GM18520 (cell line): ENCODE results near the gene BEST1.

Source experiments
- ATAC-seq: cut with Tn5 transposase; IDR thresholded peaks from one replicate; pipeline ENCODE4 v1.9.1; 2021; ENCODE audit not compliant: unreplicated experiment

BEST1 gene

DNA sequence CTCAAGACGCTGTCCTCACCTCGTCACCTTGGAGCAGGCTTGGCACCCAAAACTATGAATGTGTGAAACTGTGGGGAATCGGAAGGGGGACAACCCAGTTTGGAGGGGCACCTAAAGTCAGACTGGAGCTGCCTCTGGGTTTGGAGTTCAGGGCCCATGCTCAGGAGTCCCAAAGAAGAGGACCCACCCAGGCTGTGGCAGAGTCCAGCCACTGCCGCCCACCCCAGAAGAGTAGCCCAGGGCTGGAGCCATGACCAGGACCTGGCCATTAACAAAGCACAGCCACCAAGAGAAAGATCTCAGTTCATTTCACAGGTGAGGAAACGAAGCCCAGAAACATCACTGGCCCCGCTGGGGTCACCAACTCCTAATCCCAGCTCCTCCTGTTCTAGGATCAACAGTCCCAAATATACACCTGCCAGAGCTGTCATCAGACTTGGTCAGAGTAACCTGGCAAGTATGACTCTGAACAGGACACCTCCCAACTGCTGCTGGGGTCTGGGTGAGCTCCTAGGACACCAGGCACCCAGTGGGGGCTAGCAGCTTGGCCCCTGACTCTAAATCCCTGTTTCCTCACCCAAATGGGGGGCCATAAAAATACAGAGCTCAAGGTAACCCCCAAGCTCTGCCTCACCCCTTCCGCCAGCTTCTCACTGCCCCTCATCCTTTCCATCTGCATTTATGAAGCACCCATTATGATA, 35.5 kb upstream of the BEST1 start:
- no peak for ATAC-seq

DNA sequence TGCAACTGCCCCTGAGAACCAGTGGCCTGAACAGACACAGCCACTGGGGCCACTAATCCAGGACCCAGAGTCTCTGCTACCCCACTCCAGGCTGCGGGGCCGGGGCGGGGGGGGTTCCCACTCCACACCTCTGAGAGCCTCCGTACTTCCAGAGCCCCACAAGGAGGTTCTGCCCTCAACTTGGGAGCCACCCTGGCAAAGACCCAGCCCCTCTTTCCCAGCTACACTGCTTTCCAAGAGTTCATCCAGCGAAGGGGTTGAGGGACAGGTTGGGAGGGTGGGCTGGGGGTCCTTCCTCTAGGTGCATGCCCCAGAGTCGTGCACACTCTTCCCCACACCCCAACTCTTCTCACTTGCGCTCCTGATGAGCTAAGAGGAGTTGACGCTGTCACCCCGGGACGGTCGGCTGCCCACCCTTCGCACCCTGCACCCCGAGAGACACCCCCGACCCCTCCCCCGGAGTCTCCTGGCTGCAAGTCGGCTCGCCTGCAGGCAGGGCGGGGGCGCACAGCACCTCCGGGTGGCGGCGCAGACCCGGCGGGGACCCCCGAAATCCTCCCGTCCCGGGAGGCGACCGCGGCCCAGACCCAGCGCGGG, 33.3 kb upstream of the BEST1 start:
- no peak for ATAC-seq

DNA sequence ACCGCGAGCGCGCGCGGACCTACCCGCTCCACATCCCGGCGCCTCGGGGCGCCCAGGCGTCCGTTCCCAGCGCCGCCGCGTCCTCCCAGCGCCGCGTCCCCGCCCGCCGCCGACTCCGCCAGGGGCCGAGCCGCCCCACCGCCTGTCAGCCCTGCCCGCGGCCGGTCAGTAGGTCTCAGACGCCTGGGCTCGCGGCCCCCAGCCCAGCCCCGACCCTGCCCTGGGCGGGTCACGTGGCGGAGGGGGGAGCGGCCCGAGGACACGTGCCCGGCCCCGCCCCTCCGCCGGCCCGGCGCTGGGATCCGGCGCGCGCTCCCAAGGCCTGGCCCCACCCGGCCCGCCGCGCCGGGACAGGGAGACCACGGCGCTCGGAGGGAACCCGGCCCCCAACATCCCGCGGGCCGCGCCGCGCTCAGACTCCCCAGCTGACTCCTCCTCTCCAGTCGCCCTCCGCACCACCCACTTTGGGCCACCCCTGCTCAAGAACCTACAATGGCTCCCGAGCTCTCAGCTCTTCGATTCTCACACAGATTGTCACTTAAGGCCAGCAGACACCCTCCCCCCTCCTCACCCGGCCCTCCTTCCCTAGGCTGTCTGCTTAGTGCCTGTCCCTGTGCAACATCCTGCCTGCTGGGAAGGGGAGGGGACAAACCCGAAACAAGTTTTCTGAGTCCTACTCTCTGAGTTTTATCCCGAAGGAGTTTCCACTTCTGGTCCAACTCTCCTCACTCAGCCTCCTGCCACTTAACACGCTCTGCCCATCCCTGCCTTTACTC, 32.6 kb upstream of the BEST1 start, which contains the start of gene RAB3IL1:
Gene RAB3IL1 (minus strand): TSS at position 233 of the 776 bp plus-strand sequence. CDS start 199 bp downstream, at position 34.
- no peak for ATAC-seq

DNA sequence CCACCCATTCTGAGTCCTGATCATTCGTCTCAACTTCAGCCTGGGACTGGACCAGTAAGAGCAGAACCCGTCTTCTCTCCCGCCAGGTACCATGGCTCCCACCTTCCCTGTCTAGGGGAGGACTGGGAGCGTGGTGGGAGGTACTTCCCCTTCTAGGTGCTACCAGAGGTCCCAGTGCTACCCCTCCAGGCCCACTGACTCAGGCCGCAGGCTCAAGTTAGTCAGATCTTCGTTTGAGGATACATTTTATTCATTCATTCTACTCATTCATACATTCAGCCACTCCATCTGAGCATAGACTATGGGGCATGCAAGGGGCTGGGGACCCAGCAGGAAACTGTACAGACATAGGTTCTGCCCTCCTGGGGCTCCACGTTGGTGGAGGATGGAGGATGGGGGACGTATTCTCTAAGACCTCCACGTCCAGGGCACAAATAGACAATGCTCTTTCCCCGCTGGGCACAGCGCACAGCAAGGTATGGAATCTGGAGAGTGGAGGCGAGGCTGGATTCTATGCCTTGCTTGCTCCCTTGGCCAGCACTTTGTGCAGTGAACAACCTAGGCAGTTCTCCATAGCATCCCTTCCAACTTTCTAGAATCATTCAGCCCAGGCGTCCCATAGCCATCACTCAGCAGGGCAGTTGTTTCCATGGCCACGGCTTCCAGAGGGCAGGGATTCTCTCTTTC, 31.8 kb upstream of the BEST1 start:
- ATAC-seq, result no peak

GRCh38 chr11:61918938-61919704, 31.0 kb upstream of the BEST1 start:
- ATAC-seq, result no peak

- no peak for ATAC-seq
These were observed 30.2 kb upstream of the BEST1 start for GRCh38 chr11:61919705-61920631.

- ATAC-seq, result no peak
These were observed 28.7 kb upstream of the BEST1 start for GRCh38 chr11:61921446-61921845.

- ATAC-seq, result no peak
These were observed 27.6 kb upstream of the BEST1 start for GRCh38 chr11:61922539-61922938.

DNA sequence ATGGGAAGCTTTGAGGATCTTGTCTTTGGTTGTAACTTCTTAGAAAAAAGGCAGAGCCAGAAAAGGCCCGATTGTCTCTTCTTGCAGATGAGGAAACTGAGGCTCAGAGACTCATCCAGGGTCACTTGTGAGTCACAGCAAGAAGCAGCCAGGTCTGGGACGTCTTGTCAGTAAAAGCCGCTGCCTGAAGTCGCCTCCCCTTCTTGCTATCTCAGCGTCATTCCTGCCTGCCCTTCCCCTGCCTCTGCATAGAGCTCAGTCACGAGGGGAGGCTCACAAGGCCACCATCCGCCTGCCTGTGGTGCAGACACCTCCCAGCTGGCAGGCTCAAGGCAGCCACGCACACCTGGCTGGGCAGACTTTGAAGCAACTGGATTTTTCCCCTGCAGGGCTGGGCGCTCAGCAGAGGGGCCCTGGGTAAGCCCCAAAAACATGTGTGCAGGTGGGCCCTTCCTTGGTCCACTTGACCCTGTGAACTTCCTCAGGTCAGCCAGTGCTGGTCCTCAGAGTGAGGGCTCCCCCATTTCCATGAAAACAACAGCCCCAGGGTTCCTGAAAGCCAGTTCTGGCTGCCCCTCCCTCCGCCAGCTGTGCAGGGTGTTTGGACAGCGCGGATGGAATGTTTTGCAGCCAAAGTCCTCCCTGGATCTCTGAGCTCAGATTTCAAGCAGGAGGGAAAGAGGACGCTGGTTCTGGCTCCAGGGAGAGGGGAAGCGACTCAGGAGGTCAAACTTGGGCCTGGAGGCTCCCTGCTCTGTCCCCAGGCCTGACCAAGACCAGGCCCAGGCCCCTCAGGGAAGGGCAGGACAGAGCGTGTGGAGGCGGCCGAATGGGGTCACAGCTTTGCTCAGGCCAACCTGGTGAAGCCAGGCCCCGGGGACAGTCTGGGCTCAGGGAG, 26.7 kb upstream of the BEST1 start:
- ATAC-seq, result no peak

- ATAC-seq, result no peak
These were observed 26.1 kb upstream of the BEST1 start for GRCh38 chr11:61924064-61924455.

GRCh38 chr11:61925736-61926135, 24.4 kb upstream of the BEST1 start:
- no peak for ATAC-seq

DNA sequence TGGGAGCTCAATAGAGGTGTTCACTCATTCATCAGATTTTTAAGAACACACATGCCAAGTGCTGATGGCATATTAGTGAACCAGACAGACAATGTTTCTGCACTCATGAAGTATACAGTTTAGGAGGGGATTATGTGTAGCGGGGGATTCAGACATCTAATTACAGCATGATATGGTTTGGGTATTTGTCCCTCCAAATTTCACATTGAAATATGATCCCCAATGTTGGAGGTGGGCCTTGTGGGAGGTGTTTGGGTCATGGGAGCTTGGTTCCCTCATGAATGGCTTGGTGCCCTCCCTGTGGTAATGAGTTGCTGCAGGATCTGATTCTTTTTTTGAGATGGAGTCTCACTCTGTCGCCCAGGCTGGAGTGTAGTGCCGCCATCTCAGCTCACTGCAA, 23.9 kb upstream of the BEST1 start:
- ATAC-seq, result no peak

DNA sequence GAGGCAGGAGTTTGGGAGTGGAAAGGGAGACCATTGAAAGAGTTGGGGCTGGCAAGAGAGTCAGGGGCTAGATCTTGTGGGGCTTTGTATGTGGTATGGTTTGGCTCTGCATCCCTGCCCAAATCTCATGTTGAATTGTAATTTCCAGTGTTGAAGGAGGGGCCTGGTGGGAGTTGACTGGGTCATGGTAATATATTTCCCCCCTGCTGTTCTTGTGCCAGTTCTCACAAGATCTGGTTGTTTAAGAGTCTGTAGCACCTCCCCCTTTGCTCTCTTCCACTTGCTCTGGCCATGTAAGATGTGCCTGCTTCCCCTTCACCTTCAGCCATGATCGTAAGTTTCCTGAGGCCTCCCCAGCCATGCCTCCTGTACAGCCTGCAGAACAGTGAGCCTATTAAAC, 22.6 kb upstream of the BEST1 start:
- ATAC-seq, result no peak

GRCh38 chr11:61928606-61929005, 21.5 kb upstream of the BEST1 start:
- no peak for ATAC-seq

- ATAC-seq, result no peak
These were observed 19.2 kb upstream of the BEST1 start for GRCh38 chr11:61930933-61931332.

DNA sequence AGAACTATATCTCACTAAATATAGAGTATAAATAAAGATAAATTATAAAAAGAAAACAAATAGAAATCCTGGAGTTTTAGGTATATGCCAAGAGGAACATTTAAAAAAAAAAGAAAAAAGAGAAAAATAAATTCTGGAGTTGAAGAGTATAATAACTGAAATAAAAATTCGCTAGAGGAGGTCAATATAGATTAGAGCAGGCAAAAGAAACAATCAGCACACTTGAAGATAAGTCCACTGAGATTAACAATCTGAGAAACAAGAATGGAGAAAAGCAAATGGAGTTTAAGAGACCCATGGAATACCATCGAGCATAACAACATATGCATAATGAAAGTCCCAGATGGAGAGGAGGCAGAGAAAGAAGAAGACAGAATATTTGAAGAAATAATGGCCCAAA, 14.3 kb upstream of the BEST1 start:
- no peak for ATAC-seq

GRCh38 chr11:61940466-61940865, 9.7 kb upstream of the BEST1 start:
- no peak for ATAC-seq

- ATAC-seq, result no peak
These were observed 5.0 kb upstream of the BEST1 start for GRCh38 chr11:61945191-61945590.

DNA sequence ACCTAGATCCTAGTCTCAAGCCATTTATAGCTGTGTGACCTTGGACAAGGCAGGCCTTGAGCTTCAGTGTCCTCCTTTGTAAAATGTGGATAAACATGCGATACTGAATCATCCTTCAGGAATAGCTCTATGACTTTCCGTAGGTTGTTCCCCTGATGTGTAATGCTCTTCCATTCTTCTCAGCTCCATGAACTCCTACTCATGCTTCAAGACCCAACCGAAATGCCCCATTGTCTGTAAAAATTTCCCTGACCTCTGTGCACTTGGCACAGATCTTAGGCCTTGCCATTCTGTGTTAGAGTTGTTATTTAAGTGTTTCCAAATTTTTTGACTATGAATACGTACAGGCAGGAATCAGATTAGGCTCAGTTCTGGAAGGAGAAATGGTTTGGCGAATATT, 3.3 kb upstream of the BEST1 start:
- no peak for ATAC-seq
